ENCODE data around the gene DHTKD1. TPM values are rescaled to one million over a fixed set of nuclear protein-coding genes. Genes with fewer than 3 reads are reported as not detected.

The DHTKD1 gene
- total and polyA plus RNA-seq, 2 donors (not counting 1 experiment from before 2014, with no cell fraction given): 20.5 to 23.1 TPM

GRCh38 chr10:12162927-12163326, 94.2 kb downstream of the DHTKD1 start:
- Histone ChIP-seq H2AFZ (ENCODE audit: low read length) (no peak overlapping the region), H4K20me1 (ENCODE audit: control insufficient read depth, extremely low read depth, insufficient read depth, low read length) (no peaks in the 10 kb centered on the region), H3K27ac (ENCODE audit: insufficient read depth, low read length) (no peak overlapping the region), H3K79me2 (ENCODE audit: control insufficient read depth, insufficient read depth, low read length) (no peaks in the 10 kb centered on the region), H3K4me1 (ENCODE audit: control insufficient read depth, extremely low read depth, insufficient read depth, low read length) (no peaks in the 10 kb centered on the region), H3K4me2 (ENCODE audit: extremely low read depth, insufficient read depth, low read length) (no peak overlapping the region), H3K27me3 (ENCODE audit: control insufficient read depth, insufficient read depth, low read length) (no peaks in the 10 kb centered on the region), H3K9me3 (ENCODE audit: control insufficient read depth, insufficient read depth, low read depth, low read length) (no peaks in the 10 kb centered on the region), H3K4me3 (replicated peaks in 1 of 4; ENCODE audit: control extremely low read depth in 1 of 4, insufficient read depth in 1 of 4, low read depth in 3 of 4, low read length in 4 of 4) (no peak overlapping the region), H3K9ac (ENCODE audit: insufficient read depth, low read length) (no peak overlapping the region), H3K36me3 (ENCODE audit: control insufficient read depth, insufficient read depth, low read length) (peaks cover 4% of the 10 kb centered on the region)
- TF ChIP-seq, protein P1, sequence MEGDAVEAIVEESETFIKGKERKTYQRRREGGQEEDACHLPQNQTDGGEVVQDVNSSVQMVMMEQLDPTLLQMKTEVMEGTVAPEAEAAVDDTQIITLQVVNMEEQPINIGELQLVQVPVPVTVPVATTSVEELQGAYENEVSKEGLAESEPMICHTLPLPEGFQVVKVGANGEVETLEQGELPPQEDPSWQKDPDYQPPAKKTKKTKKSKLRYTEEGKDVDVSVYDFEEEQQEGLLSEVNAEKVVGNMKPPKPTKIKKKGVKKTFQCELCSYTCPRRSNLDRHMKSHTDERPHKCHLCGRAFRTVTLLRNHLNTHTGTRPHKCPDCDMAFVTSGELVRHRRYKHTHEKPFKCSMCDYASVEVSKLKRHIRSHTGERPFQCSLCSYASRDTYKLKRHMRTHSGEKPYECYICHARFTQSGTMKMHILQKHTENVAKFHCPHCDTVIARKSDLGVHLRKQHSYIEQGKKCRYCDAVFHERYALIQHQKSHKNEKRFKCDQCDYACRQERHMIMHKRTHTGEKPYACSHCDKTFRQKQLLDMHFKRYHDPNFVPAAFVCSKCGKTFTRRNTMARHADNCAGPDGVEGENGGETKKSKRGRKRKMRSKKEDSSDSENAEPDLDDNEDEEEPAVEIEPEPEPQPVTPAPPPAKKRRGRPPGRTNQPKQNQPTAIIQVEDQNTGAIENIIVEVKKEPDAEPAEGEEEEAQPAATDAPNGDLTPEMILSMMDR (conservative IDR thresholded peaks at IDR 0.05 in 1 of 2, IDR thresholded peaks at IDR 0.05 in 1 of 2; ENCODE audit: low read depth in 1 of 2, low read length in 2 of 2): no peak
- TF ChIP-seq EZH2 (IDR thresholded peaks at IDR 0.05; ENCODE audit: low read length, missing control alignments): no peak
- no peak for DNase-seq (ENCODE audit: low read depth in 2 of 2)

GRCh38 chr10:12164085-12164484, 95.3 kb downstream of the DHTKD1 start:
- Histone ChIP-seq H3K4me1 (ENCODE audit: control insufficient read depth, extremely low read depth, insufficient read depth, low read length) (no peaks in the 10 kb centered on the region), H3K27ac (ENCODE audit: insufficient read depth, low read length) (no peak overlapping the region), H4K20me1 (ENCODE audit: control insufficient read depth, extremely low read depth, insufficient read depth, low read length) (no peaks in the 10 kb centered on the region), H3K36me3 (ENCODE audit: control insufficient read depth, insufficient read depth, low read length) (peaks cover 4% of the 10 kb centered on the region), H3K4me3 (replicated peaks in 1 of 4; ENCODE audit: control extremely low read depth in 1 of 4, insufficient read depth in 1 of 4, low read depth in 3 of 4, low read length in 4 of 4) (no peak overlapping the region), H2AFZ (ENCODE audit: low read length) (no peak overlapping the region), H3K79me2 (ENCODE audit: control insufficient read depth, insufficient read depth, low read length) (no peaks in the 10 kb centered on the region), H3K4me2 (ENCODE audit: extremely low read depth, insufficient read depth, low read length) (no peak overlapping the region), H3K9ac (ENCODE audit: insufficient read depth, low read length) (no peak overlapping the region), H3K9me3 (ENCODE audit: control insufficient read depth, insufficient read depth, low read depth, low read length) (no peaks in the 10 kb centered on the region), H3K27me3 (ENCODE audit: control insufficient read depth, insufficient read depth, low read length) (no peaks in the 10 kb centered on the region)
- TF ChIP-seq, protein P1 (conservative IDR thresholded peaks at IDR 0.05 in 1 of 2, IDR thresholded peaks at IDR 0.05 in 1 of 2; ENCODE audit: low read depth in 1 of 2, low read length in 2 of 2): no peak
- TF ChIP-seq EZH2 (IDR thresholded peaks at IDR 0.05; ENCODE audit: low read length, missing control alignments): no peak
- no peak for DNase-seq (ENCODE audit: low read depth in 2 of 2)

DNA sequence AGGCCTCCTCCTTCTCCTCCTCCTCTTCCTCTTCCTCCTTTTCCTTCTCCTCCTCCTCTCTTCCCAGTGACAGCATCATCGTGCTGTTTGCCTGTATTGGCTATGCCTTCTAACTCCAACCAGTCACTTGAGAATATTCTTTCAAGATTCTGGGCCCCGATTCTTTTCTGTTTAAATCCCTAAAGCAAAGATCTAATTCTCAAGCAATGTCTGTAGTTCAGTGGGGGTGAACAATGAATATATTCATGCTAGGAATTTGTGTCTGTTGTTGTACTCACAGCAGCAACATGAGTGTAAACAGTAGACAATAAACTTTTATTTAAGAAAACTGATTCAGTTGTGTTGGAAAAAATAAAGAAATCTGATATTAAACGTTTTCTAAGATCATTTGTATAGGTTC, 96.3 kb downstream of the DHTKD1 start:
- no peaks in the 10 kb centered on the region for H3K9me3 ChIP-seq (ENCODE audit: control insufficient read depth, insufficient read depth, low read depth, low read length)
- no peak overlapping the region for H3K9ac ChIP-seq (ENCODE audit: insufficient read depth, low read length)
- no peak overlapping the region for H3K4me2 ChIP-seq (ENCODE audit: extremely low read depth, insufficient read depth, low read length)
- no peak overlapping the region for H2AFZ ChIP-seq (ENCODE audit: low read length)
- H3K79me2 ChIP-seq (ENCODE audit: control insufficient read depth, insufficient read depth, low read length): no peaks in the 10 kb centered on the region
- H3K4me3 ChIP-seq (replicated peaks in 1 of 4; ENCODE audit: control extremely low read depth in 1 of 4, insufficient read depth in 1 of 4, low read depth in 3 of 4, low read length in 4 of 4): no peak overlapping the region
- H3K4me1 ChIP-seq (ENCODE audit: control insufficient read depth, extremely low read depth, insufficient read depth, low read length): no peaks in the 10 kb centered on the region
- no peaks in the 10 kb centered on the region for H4K20me1 ChIP-seq (ENCODE audit: control insufficient read depth, extremely low read depth, insufficient read depth, low read length)
- H3K36me3 ChIP-seq (ENCODE audit: control insufficient read depth, insufficient read depth, low read length): peaks cover 4% of the 10 kb centered on the region
- no peak overlapping the region for H3K27ac ChIP-seq (ENCODE audit: insufficient read depth, low read length)
- no peak for TF ChIP-seq EZH2 (IDR thresholded peaks at IDR 0.05; ENCODE audit: low read length, missing control alignments)
- TF ChIP-seq, protein P1 (conservative IDR thresholded peaks at IDR 0.05 in 1 of 2, IDR thresholded peaks at IDR 0.05 in 1 of 2; ENCODE audit: low read depth in 1 of 2, low read length in 2 of 2): no peak
- no peak for DNase-seq (ENCODE audit: low read depth in 2 of 2)
- no peaks in the 10 kb centered on the region for H3K27me3 ChIP-seq (ENCODE audit: control insufficient read depth, insufficient read depth, low read length)
